Spleen (tissue), 11 donors: ENCODE results near the gene PDPR. TPM values are rescaled to one million over a fixed set of nuclear protein-coding genes. Genes with fewer than 3 reads are reported as not detected.

ENCODE experiments used
- polyA plus RNA-seq, 3 donors: library from polyadenylated mRNA; stranded (reverse); fragments of 200-250 nt; gene quantifications; one replicate each; pipeline ENCODE4 v1.2.1, GENCODE V29; 2013
- small RNA-seq, 4 donors: library from RNA; depleted of rRNA; stranded (forward); fragments of <200 nt; gene quantifications; one replicate each; pipeline ENCODE3, GENCODE V24; 2016
- total RNA-seq, 7 donors: library from RNA; depleted of rRNA in 3 of 7; stranded (reverse); fragments of >200 nt in 3 of 7; fragmentation: NEBNext Ultra II Directional in 4 of 7; extraction: Animal tissue kit (Norgen Biotek cat#: 25700) in 4 of 7; gene quantifications; one replicate each; pipeline versions ENCODE4 v1.1.0 to v1.2.1, GENCODE V29; 2016 to 2021
- donor health status: healthy with polysubstance abuse.
- donor health status: DM: no; HTN: no; CAD: no; lungs with moderate emphysema.
- donor health status: DM: no; HTN: no; CAD: no.
- donor health status: Bipolar disorder and iron deficiency.
- donor health status: healthy.
- donor health status: DM: no; HTN: no; CAD: no.
- donor health status: DM: yes; HTN: yes; CAD: no.

PDPR gene
- total and polyA plus RNA-seq, 10 donors, result 4.6 to 48.4 (median 28.9) TPM

Small RNA genes lying within 50 kb of the gene (small RNA-seq; reads per million reads assigned to genes)
- gene AC009060.2, result 0 reads per million in 4 donors

Other genes starting within 250 kb of the PDPR start
- 1 to 10 TPM in 5 of 7 donors, under 1 TPM in 2; 0.47 to 5.3 (median 1.7) TPM for gene CLEC18A, start 163.0 kb upstream of the PDPR start, total RNA-seq
- 1 to 10 TPM in 2 of 3 donors, under 1 TPM in 1; 0.99 to 4.1 (median 1.3) TPM for gene CLEC18A, start 163.0 kb upstream of the PDPR start, polyA plus RNA-seq
- gene CLEC18C, start 59.5 kb downstream of the PDPR start, total RNA-seq, result 1 to 10 TPM in 1 of 7 donors, under 1 TPM in 4, not detected in 2; 0.28 to 1.2 (median 0.60) TPM
- under 1 TPM; 0.09 to 0.42 (median 0.11) TPM for gene CLEC18C, start 59.5 kb downstream of the PDPR start, polyA plus RNA-seq
- gene EXOSC6, start 137.6 kb downstream of the PDPR start, total RNA-seq, result 10 to 100 TPM; 19.2 to 35.1 (median 24.8) TPM
- 10 to 100 TPM; 10.6 to 16.4 (median 11.6) TPM for gene EXOSC6, start 137.6 kb downstream of the PDPR start, polyA plus RNA-seq
- gene AARS1, start 175.2 kb downstream of the PDPR start, total RNA-seq, result 10 to 100 TPM; 45.3 to 80.9 (median 52.8) TPM
- gene AARS1, start 175.2 kb downstream of the PDPR start, polyA plus RNA-seq, result 10 to 100 TPM; 15.4 to 27.1 (median 20.4) TPM
- gene DDX19B, start 184.9 kb downstream of the PDPR start, total RNA-seq, result 10 to 100 TPM; 22.3 to 35.3 (median 28.6) TPM
- 10 to 100 TPM; 17.5 to 21.1 (median 18.7) TPM for gene DDX19B, start 184.9 kb downstream of the PDPR start, polyA plus RNA-seq
- 10 to 100 TPM; 26.1 to 33.7 (median 29.7) TPM for gene DDX19A, start 232.6 kb downstream of the PDPR start, total RNA-seq
- gene DDX19A, start 232.6 kb downstream of the PDPR start, polyA plus RNA-seq, result 10 to 100 TPM; 13.3 to 21.1 (median 14.3) TPM